OCI-LY7 (cell line): ENCODE measurements around the gene DNAH9. TPM values are rescaled to one million over a fixed set of nuclear protein-coding genes. Genes with fewer than 3 reads are reported as not detected.

Experiments
- BruUV-seq: library from RNA; stranded (reverse); fragments of 400-500 nt; replicated peaks from 2 replicates; lab custom pipeline; 2021; lab: Mats Ljungman, UMichigan
- CTCF ChIA-PET: fragments of 300-600 bp; sonication (Branson Sonifier 250); formaldehyde crosslinking; loops from one replicate; lab custom pipeline; 2022; ENCODE audit warnings: antibody characterized with exemption; ENCODE audit not compliant: unreplicated experiment; lab: Charles Lee
- POLR2A ChIA-PET: fragments of 300-600 bp; sonication (Branson Sonifier 250); formaldehyde crosslinking; loops from one replicate; lab custom pipeline; 2022; ENCODE audit warnings: antibody characterized with exemption; lab: Charles Lee
- DNase-seq: peaks from one replicate; pipeline ENCODE4 v3.0.0-alpha.2; 2015; ENCODE audit warnings: low spot score
- H2AFZ ChIP-seq: fragments of 200-600 bp; sonication (generic), shearing (Covaris generic); 2 replicates; pipeline ENCODE4 v1.6.1; 2014; ENCODE audit warnings: mild to moderate bottlenecking, antibody characterized with exemption, low read length, moderate library complexity
- H3K27ac ChIP-seq: fragments of 200-600 bp; sonication (generic); 2 replicates; pipeline ENCODE4 v1.5.1; 2014; ENCODE audit warnings: mixed run types, low read depth, mild to moderate bottlenecking, moderate library complexity, low read length, inconsistent platforms; ENCODE audit not compliant: poor library complexity, severe bottlenecking
- H3K36me3 ChIP-seq: fragments of 200-600 bp; sonication (generic); 2 replicates; pipeline ENCODE4 v1.6.1; 2014; ENCODE audit warnings: mild to moderate bottlenecking, antibody characterized with exemption, low read length, moderate library complexity, mixed read lengths; ENCODE audit not compliant: insufficient read depth
- H3K4me1 ChIP-seq: fragments of 200-600 bp; sonication (generic); 2 replicates; pipeline ENCODE4 v1.5.1; 2014; ENCODE audit warnings: mild to moderate bottlenecking, low read length; ENCODE audit not compliant: insufficient read depth, poor library complexity, severe bottlenecking
- H3K4me2 ChIP-seq: fragments of 200-600 bp; sonication (generic); 2 replicates; pipeline ENCODE4 v1.6.1; 2014; ENCODE audit warnings: mild to moderate bottlenecking, low read length
- H3K4me3 ChIP-seq: fragments of 200-600 bp; sonication (generic); 2 replicates; pipeline ENCODE4 v1.5.1; 2014; ENCODE audit warnings: mild to moderate bottlenecking, low read depth, low read length; ENCODE audit not compliant: poor library complexity, severe bottlenecking
- H3K79me2 ChIP-seq: fragments of 200-600 bp; sonication (generic); 2 replicates; pipeline ENCODE4 v1.6.1; 2016; ENCODE audit warnings: low read depth, mild to moderate bottlenecking, low read length, moderate library complexity, mixed read lengths; ENCODE audit not compliant: insufficient read depth
- H3K9me2 ChIP-seq: fragments of 200-600 bp; sonication (generic); 2 replicates; pipeline ENCODE4 v1.6.1; 2016; ENCODE audit warnings: mild to moderate bottlenecking, low read length, mixed read lengths; ENCODE audit not compliant: insufficient read depth
- H3K9me3 ChIP-seq: fragments of 200-600 bp; sonication (generic); 2 replicates; pipeline ENCODE4 v1.6.1; 2014; ENCODE audit warnings: mild to moderate bottlenecking, mixed run types, low read length, mixed read lengths
- H4K20me1 ChIP-seq: fragments of 200-600 bp; sonication (generic); 2 replicates; pipeline ENCODE4 v1.6.1; 2014; ENCODE audit warnings: mild to moderate bottlenecking, antibody characterized with exemption, low read length, moderate library complexity, mixed read lengths; ENCODE audit not compliant: insufficient read depth
- EZH2phosphoT487 ChIP-seq: fragments of 200-600 bp; sonication (generic); IDR thresholded peaks from 2 replicates; pipeline ENCODE4 v1.6.1; 2018; ENCODE audit warnings: low read depth, borderline replicate concordance, mild to moderate bottlenecking, mixed run types, antibody characterized with exemption, low read length, moderate library complexity, mixed read lengths
- intact Hi-C: fragments of 100-400 bp; cut with micrococcal nuclease; formaldehyde crosslinking; loops from one replicate; pipeline ENCODE4 v1.10.0; 2022; ENCODE audit not compliant: unreplicated experiment
- total RNA-seq, 2 experiments: library from RNA; depleted of rRNA in 1 of 2; stranded (reverse); fragments of >200 nt in 1 of 2; shearing (Covaris generic) in 1 of 2; gene quantifications; 2 replicates each; pipeline ENCODE4 v1.2.3, GENCODE V29; 2014 to 2022
- TF ChIP-seq, protein P1 (sequence below): fragments of 200-600 bp; sonication (generic); conservative IDR thresholded peaks from 2 replicates; pipeline ENCODE4 v1.5.1; 2014; ENCODE audit warnings: mild to moderate bottlenecking, antibody characterized with exemption, low read length, moderate library complexity, mixed read lengths

Gene DNAH9
- total RNA-seq, 2 experiments from 2014 or later, result not detected

DNA sequence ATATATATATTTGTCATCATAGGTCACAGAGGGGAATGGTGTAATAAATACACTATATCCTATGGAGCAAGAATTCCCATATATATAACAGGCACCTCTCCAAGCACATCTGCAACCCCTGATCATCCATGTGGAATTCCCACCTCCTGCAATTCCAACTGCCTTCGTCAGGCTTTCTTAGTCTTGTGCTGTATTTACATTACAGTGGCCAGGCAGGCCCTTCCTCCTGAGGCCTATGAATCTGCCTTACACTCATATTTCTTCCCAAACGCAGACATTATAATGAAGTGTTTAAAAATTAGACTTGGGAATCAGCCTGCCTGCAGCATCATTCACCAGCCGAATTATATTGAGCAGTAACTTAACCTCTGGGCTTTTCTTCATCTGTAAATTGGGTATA is 19.3 kb upstream of the DNAH9 start:
- Histone ChIP-seq H3K9me2 (no peaks in the 10 kb centered on the region), H3K79me2 (no peaks in the 10 kb centered on the region), H3K4me2 (no peak overlapping the region), H3K4me3 (no peak overlapping the region), H4K20me1 (no peaks in the 10 kb centered on the region), H3K36me3 (no peaks in the 10 kb centered on the region), H3K27ac (no peak overlapping the region), H3K9me3 (no peaks in the 10 kb centered on the region), H2AFZ (no peak overlapping the region), H3K4me1 (no peaks in the 10 kb centered on the region)
- intact Hi-C loops, result no loop called here
- TF ChIP-seq, protein P1, sequence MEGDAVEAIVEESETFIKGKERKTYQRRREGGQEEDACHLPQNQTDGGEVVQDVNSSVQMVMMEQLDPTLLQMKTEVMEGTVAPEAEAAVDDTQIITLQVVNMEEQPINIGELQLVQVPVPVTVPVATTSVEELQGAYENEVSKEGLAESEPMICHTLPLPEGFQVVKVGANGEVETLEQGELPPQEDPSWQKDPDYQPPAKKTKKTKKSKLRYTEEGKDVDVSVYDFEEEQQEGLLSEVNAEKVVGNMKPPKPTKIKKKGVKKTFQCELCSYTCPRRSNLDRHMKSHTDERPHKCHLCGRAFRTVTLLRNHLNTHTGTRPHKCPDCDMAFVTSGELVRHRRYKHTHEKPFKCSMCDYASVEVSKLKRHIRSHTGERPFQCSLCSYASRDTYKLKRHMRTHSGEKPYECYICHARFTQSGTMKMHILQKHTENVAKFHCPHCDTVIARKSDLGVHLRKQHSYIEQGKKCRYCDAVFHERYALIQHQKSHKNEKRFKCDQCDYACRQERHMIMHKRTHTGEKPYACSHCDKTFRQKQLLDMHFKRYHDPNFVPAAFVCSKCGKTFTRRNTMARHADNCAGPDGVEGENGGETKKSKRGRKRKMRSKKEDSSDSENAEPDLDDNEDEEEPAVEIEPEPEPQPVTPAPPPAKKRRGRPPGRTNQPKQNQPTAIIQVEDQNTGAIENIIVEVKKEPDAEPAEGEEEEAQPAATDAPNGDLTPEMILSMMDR, result no peak
- no peak for TF ChIP-seq EZH2phosphoT487
- CTCF ChIA-PET, result no interaction called here
- POLR2A ChIA-PET, result no interaction called here
- no peak for DNase-seq
- BruUV-seq, result no TSS peak

DNA sequence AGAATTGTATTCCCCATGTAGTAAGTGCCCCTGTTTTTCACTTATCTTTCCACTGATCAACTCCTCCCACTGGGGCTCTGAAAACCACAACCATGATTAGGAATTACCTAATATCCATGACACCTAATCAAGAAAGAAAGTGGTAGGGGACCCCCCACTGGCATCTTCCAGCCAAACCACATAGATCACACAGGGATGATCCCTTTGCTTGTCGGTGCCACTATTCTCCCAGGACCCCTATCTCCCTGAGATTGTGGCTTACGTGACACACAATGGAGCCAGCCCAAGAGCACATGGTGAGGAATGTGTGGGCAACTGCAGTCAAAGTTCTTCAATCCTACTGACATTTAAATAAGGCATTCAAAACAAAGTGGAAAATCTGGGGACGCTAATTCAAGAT is 17.6 kb upstream of the DNAH9 start:
- ChIA-PET CTCF (no interaction called here), POLR2A (interaction anchor here (0.5 kb wide), 1 partner anchor 856 kb away, joined by 3 read pairs; no protein-coding TSS in a partner anchor)
- H2AFZ ChIP-seq, result no peak overlapping the region
- TF ChIP-seq, protein P1, result no peak
- TF ChIP-seq EZH2phosphoT487, result no peak
- H3K9me3 ChIP-seq, result no peaks in the 10 kb centered on the region
- H4K20me1 ChIP-seq, result no peaks in the 10 kb centered on the region
- no peak overlapping the region for H3K4me2 ChIP-seq
- no peaks in the 10 kb centered on the region for H3K36me3 ChIP-seq
- H3K4me3 ChIP-seq, result no peak overlapping the region
- no TSS peak for BruUV-seq
- H3K4me1 ChIP-seq, result no peaks in the 10 kb centered on the region
- H3K79me2 ChIP-seq, result no peaks in the 10 kb centered on the region
- intact Hi-C loops, result loop anchor here (10.0 kb wide), 1 partner anchor 64 kb away; no protein-coding TSS in a partner anchor
- DNase-seq, result no peak
- H3K27ac ChIP-seq, result no peak overlapping the region
- H3K9me2 ChIP-seq, result no peaks in the 10 kb centered on the region

DNA sequence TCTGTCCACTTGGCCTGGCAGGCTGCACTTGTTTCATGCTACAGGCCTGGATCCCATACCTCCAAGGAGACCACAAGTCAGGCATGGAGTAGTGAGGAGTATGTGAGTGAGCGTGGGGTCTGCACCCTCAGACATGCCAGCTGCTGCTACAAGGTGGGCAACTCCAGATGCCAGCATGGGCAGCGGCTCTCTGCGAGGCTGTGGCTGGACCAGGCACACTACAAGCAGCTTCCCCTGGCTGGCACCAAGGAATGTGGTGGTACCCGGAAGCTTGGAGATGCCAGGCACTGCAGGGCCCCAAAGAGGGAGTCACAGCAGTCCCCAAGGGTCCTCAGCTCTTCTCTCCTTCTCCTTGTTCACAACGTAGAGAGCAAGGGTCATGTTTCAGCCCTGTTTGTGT is 16.1 kb upstream of the DNAH9 start:
- Histone ChIP-seq H3K4me1 (no peaks in the 10 kb centered on the region), H3K9me3 (no peaks in the 10 kb centered on the region), H2AFZ (no peak overlapping the region), H3K27ac (no peak overlapping the region), H3K79me2 (no peaks in the 10 kb centered on the region), H3K4me3 (no peak overlapping the region), H4K20me1 (no peaks in the 10 kb centered on the region), H3K9me2 (no peaks in the 10 kb centered on the region), H3K36me3 (no peaks in the 10 kb centered on the region), H3K4me2 (no peak overlapping the region)
- BruUV-seq, result no TSS peak
- intact Hi-C loops, result loop anchor here (10.0 kb wide), 1 partner anchor 63 kb away; no protein-coding TSS in a partner anchor
- POLR2A ChIA-PET, result no interaction called here
- no peak for DNase-seq
- TF ChIP-seq, protein P1, result no peak
- no peak for TF ChIP-seq EZH2phosphoT487
- CTCF ChIA-PET, result no interaction called here
